Stimulated activated CD8-positive, alpha-beta memory T cell treated with anti-CD3 and anti-CD28 coated beads, Interleukin-4, amount 100 ng/mL, for 1 hour (primary cell): ENCODE results near the gene UGT1A3.

Experiments
- DNase-seq, 2 donors: peaks; one replicate each; pipeline ENCODE4 v3.0.0-alpha.2; 2020; ENCODE audit warnings: low read depth in 2 of 2, low spot score in 1 of 2

UGT1A3 gene

GRCh38 chr2:233793465-233794127 lies 64.8 kb downstream of the UGT1A3 start:
- DNase-seq, result no peak

GRCh38 chr2:233794128-233794658 lies 65.4 kb downstream of the UGT1A3 start:
- DNase-seq, result no peak

GRCh38 chr2:233795735-233796171 lies 66.9 kb downstream of the UGT1A3 start:
- no peak for DNase-seq

GRCh38 chr2:233796254-233796653 lies 67.4 kb downstream of the UGT1A3 start:
- DNase-seq, result no peak

GRCh38 chr2:233798335-233799086 lies 69.7 kb downstream of the UGT1A3 start:
- no peak for DNase-seq

- DNase-seq, result no peak
Measured at GRCh38 chr2:233799087-233799665, 70.3 kb downstream of the UGT1A3 start.

GRCh38 chr2:233799716-233800115 lies 70.9 kb downstream of the UGT1A3 start:
- no peak for DNase-seq

GRCh38 chr2:233800208-233800607 lies 71.4 kb downstream of the UGT1A3 start:
- DNase-seq, result no peak

GRCh38 chr2:233801357-233802131 lies 72.7 kb downstream of the UGT1A3 start:
- DNase-seq, result no peak

- DNase-seq, result no peak
Measured at GRCh38 chr2:233802132-233802815, 73.4 kb downstream of the UGT1A3 start.

- no peak for DNase-seq
Measured at GRCh38 chr2:233803292-233803911, 74.6 kb downstream of the UGT1A3 start.

GRCh38 chr2:233803994-233804393 lies 75.2 kb downstream of the UGT1A3 start:
- DNase-seq, result no peak

GRCh38 chr2:233807215-233807865 lies 78.5 kb downstream of the UGT1A3 start:
- DNase-seq, result no peak

- DNase-seq, result no peak
Measured at GRCh38 chr2:233807966-233808935, 79.4 kb downstream of the UGT1A3 start.

GRCh38 chr2:233810385-233810784 lies 81.5 kb downstream of the UGT1A3 start:
- no peak for DNase-seq

GRCh38 chr2:233811087-233811486 lies 82.2 kb downstream of the UGT1A3 start:
- no peak for DNase-seq

- DNase-seq, result no peak
Measured at GRCh38 chr2:233811732-233812131, 82.9 kb downstream of the UGT1A3 start.

- no peak for DNase-seq
Measured at GRCh38 chr2:233813236-233814055, 84.6 kb downstream of the UGT1A3 start.
